Glomerular visceral epithelial cell (primary cell): ENCODE data around the gene PLEKHO2.
"Not testable (repeated sequence)": the region's sequence is repeated elsewhere in the genome, so short reads cannot be mapped to it uniquely, and the experiment has no call there.

ENCODE experiments used
- DNase-seq: peaks from one replicate; pipeline ENCODE4 v3.0.0-alpha.2; 2016; ENCODE audit errors: extremely low spot score

Gene PLEKHO2

GRCh38 chr15:64841344-64842095 lies at the start of gene PLEKHO2:
Gene PLEKHO2 (plus strand): TSS chr15:64841915. CDS start chr15:64842017, 102 bp downstream.
- DNase-seq = peak; percentile 97

GRCh38 chr15:64792282-64792681 lies 49.4 kb upstream of the PLEKHO2 start:
- DNase-seq = no peak

- not testable (repeated sequence) for DNase-seq
Measured at GRCh38 chr15:64795299-64795698, 46.4 kb upstream of the PLEKHO2 start.

GRCh38 chr15:64795921-64796320 lies 45.8 kb upstream of the PLEKHO2 start:
- DNase-seq = not testable (repeated sequence)

- not testable (repeated sequence) for DNase-seq
Measured at GRCh38 chr15:64798905-64799304, 42.8 kb upstream of the PLEKHO2 start.

GRCh38 chr15:64800476-64800875 lies 41.2 kb upstream of the PLEKHO2 start:
- no peak for DNase-seq

GRCh38 chr15:64803526-64803925 lies 38.2 kb upstream of the PLEKHO2 start:
- DNase-seq = no peak

- no peak for DNase-seq
Measured at GRCh38 chr15:64804619-64805018, 37.1 kb upstream of the PLEKHO2 start.

- DNase-seq = no peak
Measured at GRCh38 chr15:64806509-64806908, 35.2 kb upstream of the PLEKHO2 start.

- no peak for DNase-seq
Measured at GRCh38 chr15:64807051-64807749, 34.5 kb upstream of the PLEKHO2 start.

GRCh38 chr15:64807751-64808222 lies 33.9 kb upstream of the PLEKHO2 start:
- DNase-seq = no peak

GRCh38 chr15:64808785-64809453 lies 32.8 kb upstream of the PLEKHO2 start:
- no peak for DNase-seq

GRCh38 chr15:64809649-64810496 lies 31.8 kb upstream of the PLEKHO2 start:
- peak; percentile 73 for DNase-seq

- DNase-seq = no peak
Measured at GRCh38 chr15:64810497-64811326, 31.0 kb upstream of the PLEKHO2 start.

- peak; percentile 79 for DNase-seq
Measured at GRCh38 chr15:64813075-64813474, 28.6 kb upstream of the PLEKHO2 start.

GRCh38 chr15:64814283-64814682 lies 27.4 kb upstream of the PLEKHO2 start:
- DNase-seq = not testable (repeated sequence)

GRCh38 chr15:64814965-64815364 lies 26.8 kb upstream of the PLEKHO2 start:
- not testable (repeated sequence) for DNase-seq

GRCh38 chr15:64816452-64816851 lies 25.3 kb upstream of the PLEKHO2 start:
- DNase-seq = no peak

GRCh38 chr15:64824929-64825430 lies 16.7 kb upstream of the PLEKHO2 start:
- peak; percentile 34 for DNase-seq
